ENCODE results near the gene SLC25A43. TPM values are rescaled to one million over a fixed set of nuclear protein-coding genes. Genes with fewer than 3 reads are reported as not detected.
A peak's percentile ranks its signal among the peaks of the same experiment; 100 is the strongest.

Gene SLC25A43
- total RNA-seq, 1 experiment from 2014 or later, result 42.3 TPM

- peak overlapping the region; percentile 77 for H2AFZ ChIP-seq
- peak overlapping the region; percentile 95 for H3K27ac ChIP-seq
- peak; percentile 55 to 89 for DNase-seq
- intact Hi-C loops (cut with micrococcal nuclease; ENCODE audit: unreplicated experiment), result loop anchor here (5.0 kb wide), 1 partner anchor 264 kb away; the partner anchor contains the start of gene PGRMC1
- H4K20me1 ChIP-seq (ENCODE audit: insufficient read depth), result no peaks in the 10 kb centered on the region
- ChIA-PET CTCF (interaction anchor here (0.5 to 1.0 kb wide), 4 partner anchors 32 to 794 kb away, joined by 3 read pairs; no protein-coding TSS in a partner anchor), POLR2A (ENCODE audit: unreplicated experiment) (interaction anchor here (0.6 to 1.0 kb wide), 2 partner anchors 11 to 191 kb away, joined by 3 to 12 read pairs; no protein-coding TSS in a partner anchor)
- TSS peak; percentile 9 for BruUV-seq (replicated peaks)
- H3K4me3 ChIP-seq, result peak overlapping the region; percentile 43; the same call in 1 of the 2 replicates
- H3K36me3 ChIP-seq (ENCODE audit: low read depth), result no peaks in the 10 kb centered on the region
- H3K27me3 ChIP-seq (ENCODE audit: insufficient read depth, low read depth), result no peaks in the 10 kb centered on the region
- H3K9me3 ChIP-seq (ENCODE audit: insufficient read depth, low read depth), result no peaks in the 10 kb centered on the region
- no peaks in the 10 kb centered on the region for H3K9me2 ChIP-seq (ENCODE audit: insufficient read depth)
- TF ChIP-seq EZH2 (IDR thresholded peaks at IDR 0.05; ENCODE audit: low read depth), result no peak
- TF ChIP-seq, protein P1, sequence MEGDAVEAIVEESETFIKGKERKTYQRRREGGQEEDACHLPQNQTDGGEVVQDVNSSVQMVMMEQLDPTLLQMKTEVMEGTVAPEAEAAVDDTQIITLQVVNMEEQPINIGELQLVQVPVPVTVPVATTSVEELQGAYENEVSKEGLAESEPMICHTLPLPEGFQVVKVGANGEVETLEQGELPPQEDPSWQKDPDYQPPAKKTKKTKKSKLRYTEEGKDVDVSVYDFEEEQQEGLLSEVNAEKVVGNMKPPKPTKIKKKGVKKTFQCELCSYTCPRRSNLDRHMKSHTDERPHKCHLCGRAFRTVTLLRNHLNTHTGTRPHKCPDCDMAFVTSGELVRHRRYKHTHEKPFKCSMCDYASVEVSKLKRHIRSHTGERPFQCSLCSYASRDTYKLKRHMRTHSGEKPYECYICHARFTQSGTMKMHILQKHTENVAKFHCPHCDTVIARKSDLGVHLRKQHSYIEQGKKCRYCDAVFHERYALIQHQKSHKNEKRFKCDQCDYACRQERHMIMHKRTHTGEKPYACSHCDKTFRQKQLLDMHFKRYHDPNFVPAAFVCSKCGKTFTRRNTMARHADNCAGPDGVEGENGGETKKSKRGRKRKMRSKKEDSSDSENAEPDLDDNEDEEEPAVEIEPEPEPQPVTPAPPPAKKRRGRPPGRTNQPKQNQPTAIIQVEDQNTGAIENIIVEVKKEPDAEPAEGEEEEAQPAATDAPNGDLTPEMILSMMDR (conservative IDR thresholded peaks at IDR 0.05), result no peak
- H3K4me1 ChIP-seq (replicated peaks; ENCODE audit: insufficient read depth), result peaks cover 49% of the 10 kb centered on the region
- H3F3A ChIP-seq (ENCODE audit: insufficient read depth, low read depth), result peaks cover 51% of the 10 kb centered on the region
- peak overlapping the region; percentile 86 for H3K4me2 ChIP-seq
- H3K79me2 ChIP-seq (ENCODE audit: low read depth), result no peaks in the 10 kb centered on the region
These were observed 102.5 kb downstream of the SLC25A43 start for GRCh38 chrX:119501511-119502148.

GRCh38 chrX:119502727-119503483 lies 103.8 kb downstream of the SLC25A43 start:
- POLR2A ChIA-PET (ENCODE audit: unreplicated experiment), result interaction anchor here (0.6 to 0.9 kb wide), 5 partner anchors 9 to 367 kb away, joined by 3 to 6 read pairs (median 3); no protein-coding TSS in a partner anchor
- Histone ChIP-seq H3K9me3 (ENCODE audit: insufficient read depth, low read depth) (no peaks in the 10 kb centered on the region), H3K4me1 (replicated peaks; ENCODE audit: insufficient read depth) (peaks cover 49% of the 10 kb centered on the region), H3K4me2 (peak overlapping the region; percentile 86), H3F3A (ENCODE audit: insufficient read depth, low read depth) (peaks cover 51% of the 10 kb centered on the region), H3K27ac (peak overlapping the region; percentile 95), H3K4me3 (peak overlapping the region; percentile 43; the same call in 1 of the 2 replicates), H2AFZ (peak overlapping the region; percentile 22; the same call in 1 of the 2 replicates), H4K20me1 (ENCODE audit: insufficient read depth) (no peaks in the 10 kb centered on the region), H3K36me3 (ENCODE audit: low read depth) (no peaks in the 10 kb centered on the region), H3K79me2 (ENCODE audit: low read depth) (no peaks in the 10 kb centered on the region), H3K9me2 (ENCODE audit: insufficient read depth) (no peaks in the 10 kb centered on the region), H3K27me3 (ENCODE audit: insufficient read depth, low read depth) (no peaks in the 10 kb centered on the region)
- TF ChIP-seq, protein P1 (conservative IDR thresholded peaks at IDR 0.05), result no peak; the same call in 1 of the 2 replicates
- no peak for TF ChIP-seq EZH2 (IDR thresholded peaks at IDR 0.05; ENCODE audit: low read depth)
- intact Hi-C loops (cut with micrococcal nuclease; ENCODE audit: unreplicated experiment), result loop anchor here (5.0 kb wide), 1 partner anchor 266 kb away; the partner anchor contains the start of gene PGRMC1
- BruUV-seq (replicated peaks), result TSS peak; percentile 76
- DNase-seq, result peak; percentile 78 to 86
- CTCF ChIA-PET, result interaction anchor here (0.6 to 1.7 kb wide), 4 partner anchors 9 to 1234 kb away, joined by 3 to 10 read pairs (median 5); partner anchors contain the start of gene SLC25A5

DNA sequence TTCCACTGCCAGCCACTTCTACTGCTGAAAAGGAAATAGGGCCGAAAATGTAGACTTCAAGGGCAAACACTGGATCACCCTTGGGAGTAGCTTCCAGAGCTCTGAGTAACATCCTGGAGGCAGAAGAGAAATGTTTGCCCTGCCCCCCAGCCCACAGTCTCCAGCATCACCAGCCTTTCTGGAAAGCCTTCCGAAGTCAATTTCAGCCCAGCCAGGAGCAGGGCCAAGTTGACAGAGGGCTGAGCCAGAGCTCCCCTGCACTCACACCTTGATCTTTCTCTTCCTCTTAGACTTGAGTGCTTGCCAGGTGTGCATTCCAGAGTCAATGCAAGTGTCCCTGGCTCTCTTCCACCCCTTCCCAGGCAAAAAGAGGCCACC lies 104.3 kb downstream of the SLC25A43 start:
- Histone ChIP-seq H3K27ac (peak overlapping the region; percentile 95), H3K27me3 (ENCODE audit: insufficient read depth, low read depth) (no peaks in the 10 kb centered on the region), H4K20me1 (ENCODE audit: insufficient read depth) (no peaks in the 10 kb centered on the region), H2AFZ (no peak overlapping the region), H3K9me2 (ENCODE audit: insufficient read depth) (no peaks in the 10 kb centered on the region), H3K4me1 (replicated peaks; ENCODE audit: insufficient read depth) (peaks cover 49% of the 10 kb centered on the region), H3K4me3 (peak overlapping the region; percentile 43; the same call in 1 of the 2 replicates), H3K36me3 (ENCODE audit: low read depth) (no peaks in the 10 kb centered on the region), H3K9me3 (ENCODE audit: insufficient read depth, low read depth) (no peaks in the 10 kb centered on the region), H3K79me2 (ENCODE audit: low read depth) (no peaks in the 10 kb centered on the region), H3K4me2 (peak overlapping the region; percentile 86), H3F3A (ENCODE audit: insufficient read depth, low read depth) (peaks cover 51% of the 10 kb centered on the region)
- no TSS peak for BruUV-seq (replicated peaks)
- DNase-seq, result peak; percentile 88 to 96
- ChIA-PET POLR2A (ENCODE audit: unreplicated experiment) (interaction anchor here (0.6 to 0.9 kb wide), 4 partner anchors 9 to 367 kb away, joined by 3 to 6 read pairs (median 3); no protein-coding TSS in a partner anchor), CTCF (interaction anchor here (0.5 to 1.7 kb wide), 4 partner anchors 9 to 1234 kb away, joined by 3 to 29 read pairs (median 8); no protein-coding TSS in a partner anchor)
- intact Hi-C loops (cut with micrococcal nuclease; ENCODE audit: unreplicated experiment), result loop anchor here (5.0 kb wide), 1 partner anchor 266 kb away; the partner anchor contains the start of gene PGRMC1
- TF ChIP-seq, protein P1 (conservative IDR thresholded peaks at IDR 0.05), result no peak
- no peak for TF ChIP-seq EZH2 (IDR thresholded peaks at IDR 0.05; ENCODE audit: low read depth)
